Epithelial cell of esophagus (primary cell): ENCODE measurements around the gene HID1.

Source experiments
- DNase-seq: peaks from one replicate; pipeline ENCODE4 v3.0.0; 2010; ENCODE audit warnings: low read depth
- H3K4me3 ChIP-seq: 2 replicates; pipeline ENCODE4 v1.5.1; 2011; ENCODE audit warnings: mild to moderate bottlenecking, low read length, control low read depth
- CTCF ChIP-seq: IDR thresholded peaks from 2 replicates; pipeline ENCODE4 v1.5.1; 2011; ENCODE audit warnings: low read depth, mild to moderate bottlenecking, low read length, control low read depth, inconsistent platforms; ENCODE audit not compliant: insufficient read depth; ENCODE audit errors: missing control alignments

Gene HID1

GRCh38 chr17:74972107-74972972 lies at the start of gene HID1:
Gene HID1 (minus strand): TSS chr17:74972759. CDS start chr17:74972656, 103 bp downstream.
- H3K4me3 ChIP-seq, result peak within 1 kb of the TSS; percentile 47
- DNase-seq, result peak; percentile 51
- no peak for TF ChIP-seq CTCF

DNA sequence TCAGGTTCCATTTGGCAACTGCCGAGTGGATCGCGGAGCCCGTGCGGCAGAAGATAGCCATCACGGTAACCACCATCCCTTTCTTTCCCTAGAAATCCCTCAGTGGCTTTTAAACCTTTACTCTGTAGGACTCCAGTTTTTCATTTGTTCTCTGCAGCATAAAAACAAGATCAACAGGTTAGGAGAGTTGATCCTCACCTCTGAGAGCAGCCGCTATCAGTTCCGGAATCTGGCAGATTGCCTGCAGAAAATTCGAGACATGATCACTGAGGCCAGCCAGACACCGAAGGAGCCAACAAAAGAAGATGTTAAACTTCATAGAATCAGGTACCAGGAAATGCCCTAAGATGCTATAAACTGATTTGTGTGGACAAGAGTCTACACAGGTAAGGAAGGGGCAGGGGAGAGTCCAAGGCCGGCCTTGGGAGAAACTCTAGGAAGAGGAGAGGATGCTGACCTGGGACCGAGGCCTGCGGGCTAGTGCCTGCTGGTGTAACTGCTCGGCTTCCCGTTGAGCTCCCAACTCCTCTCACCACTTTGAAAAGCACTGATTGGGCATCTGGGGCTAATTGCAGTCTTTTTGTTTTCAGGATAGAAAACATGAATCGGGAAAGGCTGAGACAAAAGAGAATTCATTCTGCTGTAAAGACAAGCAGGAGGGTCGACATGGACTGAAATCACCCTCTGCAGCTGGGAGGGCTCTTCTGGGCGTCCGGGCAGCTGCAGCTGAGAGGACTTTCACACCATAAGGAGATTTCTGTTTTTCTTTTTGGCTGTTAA lies 48.0 kb upstream of the HID1 start:
- H3K4me3 ChIP-seq, result no peak overlapping the region
- no peak for TF ChIP-seq CTCF
- no peak for DNase-seq

DNA sequence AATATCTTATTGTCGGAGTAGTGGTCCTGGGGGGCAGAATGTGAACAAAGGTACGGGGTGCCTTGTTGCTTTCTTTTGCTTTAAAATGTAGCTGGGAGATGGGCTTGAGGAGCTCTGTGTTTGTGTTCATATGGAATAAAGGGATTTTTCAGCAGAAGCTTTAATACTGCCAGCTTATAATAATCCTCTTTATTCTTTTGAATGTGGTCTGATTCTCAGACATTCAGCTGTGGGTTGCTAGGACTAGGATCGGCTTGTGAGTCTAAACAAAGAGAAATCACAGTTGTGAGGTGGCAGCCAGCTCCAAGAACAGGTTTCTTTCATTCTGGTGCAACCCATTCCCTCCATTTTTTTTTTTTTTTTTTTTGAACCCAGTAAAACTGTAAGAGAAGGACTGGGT lies 47.2 kb upstream of the HID1 start:
- DNase-seq, result no peak
- TF ChIP-seq CTCF, result no peak
- no peak overlapping the region for H3K4me3 ChIP-seq

- no peak for TF ChIP-seq CTCF
- no peak for DNase-seq
- H3K4me3 ChIP-seq, result no peak overlapping the region
These were observed 46.6 kb upstream of the HID1 start for GRCh38 chr17:75019146-75019545.

DNA sequence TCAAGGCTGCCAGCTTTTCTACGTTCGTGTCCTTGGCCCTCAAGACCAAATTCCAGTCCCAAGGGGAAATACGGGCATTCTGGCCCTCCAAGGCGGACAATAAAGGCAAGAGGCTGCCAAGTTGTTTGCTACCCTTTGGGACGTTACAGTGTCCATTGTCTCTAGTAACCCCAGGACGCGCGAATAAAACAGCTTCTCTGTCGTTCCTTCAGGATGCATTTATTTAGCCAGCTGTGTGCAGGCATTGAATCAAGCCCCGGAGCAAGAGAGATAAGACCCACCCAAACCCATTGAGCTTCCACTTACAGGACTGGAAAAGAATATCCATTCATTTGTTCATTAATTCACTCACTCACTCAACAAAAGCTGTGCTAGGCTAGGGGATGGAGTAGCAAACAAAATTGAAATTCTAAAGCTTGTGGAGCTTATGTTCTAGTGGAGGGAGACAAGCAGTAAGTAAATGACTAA lies 40.6 kb upstream of the HID1 start:
- DNase-seq, result no peak
- H3K4me3 ChIP-seq, result peak overlapping the region; percentile 89
- no peak for TF ChIP-seq CTCF

DNA sequence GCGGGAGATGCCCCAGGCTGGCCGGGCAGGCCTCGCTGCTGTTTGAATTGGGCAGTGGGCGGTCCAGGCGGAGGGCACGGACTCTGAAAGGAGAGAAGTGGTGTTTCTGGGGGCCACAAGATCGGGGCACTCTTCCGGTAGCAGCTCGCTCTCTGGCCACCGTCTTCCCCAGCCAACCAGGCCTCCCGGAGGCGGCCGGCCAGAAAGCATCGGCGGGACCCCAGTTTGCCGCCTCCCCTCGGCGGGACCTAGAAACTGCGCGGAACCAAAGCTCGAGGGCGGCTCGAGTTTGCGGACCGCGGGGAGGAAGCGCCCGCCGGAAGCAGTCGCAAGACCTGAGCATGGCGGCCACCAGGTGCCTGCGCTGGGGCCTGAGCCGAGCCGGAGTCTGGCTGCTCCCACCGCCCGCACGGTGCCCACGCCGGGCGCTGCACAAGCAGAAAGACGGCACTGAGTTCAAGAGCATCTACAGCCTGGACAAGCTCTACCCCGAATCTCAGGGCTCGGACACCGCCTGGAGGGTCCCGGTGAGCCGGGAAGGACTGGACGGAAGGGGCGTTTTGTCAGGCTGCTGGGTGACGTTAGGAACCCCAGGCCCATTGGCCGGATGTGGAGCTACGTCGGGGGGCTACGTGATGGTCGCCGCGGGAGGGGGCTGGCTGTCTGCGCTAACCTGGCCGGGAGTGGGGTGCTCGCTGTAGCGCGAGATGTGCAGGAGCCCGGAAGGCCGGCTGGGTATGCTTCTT lies 40.0 kb upstream of the HID1 start, which contains the start of gene MRPL58:
TSS of gene MRPL58 (plus strand) at position 325 of the 746 bp plus-strand sequence. CDS start at position 342, 17 bp downstream.
- peak; percentile 17 for TF ChIP-seq CTCF
- DNase-seq, result peak; percentile 79
- H3K4me3 ChIP-seq, result peak within 1 kb of the TSS; percentile 89
